HG03520 (cell line): ENCODE data around the gene TCF20.

Experiments used
- ATAC-seq: cut with Tn5 transposase; IDR thresholded peaks from one replicate; pipeline ENCODE4 v1.9.1; 2021; ENCODE audit warnings: mild to moderate bottlenecking, moderate library complexity; ENCODE audit not compliant: unreplicated experiment

Gene TCF20

GRCh38 chr22:42265321-42265720 lies 5.1 kb downstream of the TCF20 start:
- no peak for ATAC-seq

GRCh38 chr22:42263944-42264343 lies 6.5 kb downstream of the TCF20 start:
- ATAC-seq = no peak

GRCh38 chr22:42262964-42263363 lies 7.5 kb downstream of the TCF20 start:
- ATAC-seq = no peak

- no peak for ATAC-seq
These were observed 9.2 kb downstream of the TCF20 start for GRCh38 chr22:42261296-42261695.

GRCh38 chr22:42258126-42258525 lies 12.3 kb downstream of the TCF20 start:
- ATAC-seq = no peak

GRCh38 chr22:42257386-42257785 lies 13.1 kb downstream of the TCF20 start:
- no peak for ATAC-seq

- no peak for ATAC-seq
These were observed 13.5 kb downstream of the TCF20 start for GRCh38 chr22:42256930-42257329.

GRCh38 chr22:42256220-42256619 lies 14.2 kb downstream of the TCF20 start:
- no peak for ATAC-seq

- no peak for ATAC-seq
These were observed 20.6 kb downstream of the TCF20 start for GRCh38 chr22:42249831-42250230.

GRCh38 chr22:42248995-42249394 lies 21.5 kb downstream of the TCF20 start:
- ATAC-seq = no peak

- ATAC-seq = no peak
These were observed 22.9 kb downstream of the TCF20 start for GRCh38 chr22:42247596-42247995.

GRCh38 chr22:42243802-42244060 lies 26.7 kb downstream of the TCF20 start:
- ATAC-seq = no peak

- ATAC-seq = no peak
These were observed 33.6 kb downstream of the TCF20 start for GRCh38 chr22:42236848-42237247.

GRCh38 chr22:42236268-42236667 lies 34.2 kb downstream of the TCF20 start:
- ATAC-seq = no peak

GRCh38 chr22:42233879-42234278 lies 36.6 kb downstream of the TCF20 start:
- ATAC-seq = no peak

- no peak for ATAC-seq
These were observed 38.5 kb downstream of the TCF20 start for GRCh38 chr22:42231929-42232328.

GRCh38 chr22:42229455-42230149 lies 40.9 kb downstream of the TCF20 start:
- ATAC-seq = no peak

- ATAC-seq = no peak
These were observed 42.0 kb downstream of the TCF20 start for GRCh38 chr22:42228483-42228882.

GRCh38 chr22:42227435-42227834 lies 43.0 kb downstream of the TCF20 start:
- no peak for ATAC-seq

- ATAC-seq = no peak
These were observed 44.6 kb downstream of the TCF20 start for GRCh38 chr22:42225841-42226240.

GRCh38 chr22:42222140-42222539 lies 48.3 kb downstream of the TCF20 start:
- ATAC-seq = no peak
